ENCODE measurements around the gene FOSL1. TPM values are rescaled to one million over a fixed set of nuclear protein-coding genes. Genes with fewer than 3 reads are reported as not detected.

Gene FOSL1
- total and polyA plus RNA-seq, 2 donors (not counting 1 experiment from before 2014, with no cell fraction given): 2.3 TPM; not detected in 1

DNA sequence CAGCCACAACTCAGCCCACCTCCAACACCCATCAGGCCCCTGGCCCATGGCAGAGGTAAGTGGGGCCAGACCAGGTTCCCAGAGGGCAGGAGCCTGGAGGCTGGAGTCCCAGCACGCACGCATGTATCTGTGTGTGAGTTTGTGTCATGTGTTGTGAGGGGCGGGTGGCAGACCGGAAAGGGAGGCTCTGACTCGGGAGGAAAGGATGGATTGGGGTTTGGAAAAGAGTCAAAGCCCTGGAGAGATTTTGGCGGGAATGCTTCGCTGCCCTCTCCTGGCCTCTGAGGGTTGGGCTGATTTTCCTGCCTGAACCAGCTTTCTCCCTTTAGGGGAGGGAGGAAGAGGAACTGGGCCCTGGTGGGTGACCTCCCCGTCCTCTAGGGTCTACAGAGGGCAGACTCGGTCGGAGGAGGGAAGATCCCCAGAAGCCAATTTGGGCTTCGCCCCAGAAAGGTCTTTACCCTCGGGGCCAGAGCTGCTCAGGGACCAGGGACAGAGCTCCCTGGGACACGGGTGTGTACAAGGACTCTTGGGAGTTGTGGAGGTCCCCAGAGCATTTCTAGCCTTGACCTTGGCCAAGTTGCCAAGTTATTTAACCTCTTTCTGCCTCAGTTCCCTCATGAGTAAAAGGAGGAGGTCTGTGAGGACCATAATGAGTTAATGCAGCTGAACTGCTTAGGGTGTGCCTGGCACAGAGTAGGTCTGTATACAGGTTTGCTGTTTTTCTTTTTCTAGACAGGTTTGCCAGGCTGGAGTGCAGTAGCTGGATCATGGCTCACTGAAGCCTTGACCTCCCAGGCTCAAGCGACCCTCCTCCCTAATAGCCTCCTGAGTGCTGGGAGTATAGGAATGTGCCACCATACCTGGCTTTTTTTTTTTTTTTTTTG lies 11.7 kb upstream of the FOSL1 start:
- H3K9me3 Mint-ChIP-seq (ENCODE audit: insufficient read depth): no peaks in the 10 kb centered on the region
- H3K79me2 ChIP-seq (ENCODE audit: control insufficient read depth, insufficient read depth, low read length): peaks cover 13% of the 10 kb centered on the region
- ChIA-PET POLR2A (interaction anchor here (0.8 kb wide), 1 partner anchor 24 kb away, joined by 5 read pairs; the partner anchor contains the start of gene FIBP), CTCF (interaction anchor here (2.2 kb wide), 1 partner anchor 28 kb away, joined by 6 read pairs; no protein-coding TSS in a partner anchor)
- TF ChIP-seq EZH2 (IDR thresholded peaks at IDR 0.05; ENCODE audit: borderline replicate concordance, insufficient read depth, low read depth, low read length, poor library complexity, severe bottlenecking): no peak
- TF ChIP-seq, protein P1, sequence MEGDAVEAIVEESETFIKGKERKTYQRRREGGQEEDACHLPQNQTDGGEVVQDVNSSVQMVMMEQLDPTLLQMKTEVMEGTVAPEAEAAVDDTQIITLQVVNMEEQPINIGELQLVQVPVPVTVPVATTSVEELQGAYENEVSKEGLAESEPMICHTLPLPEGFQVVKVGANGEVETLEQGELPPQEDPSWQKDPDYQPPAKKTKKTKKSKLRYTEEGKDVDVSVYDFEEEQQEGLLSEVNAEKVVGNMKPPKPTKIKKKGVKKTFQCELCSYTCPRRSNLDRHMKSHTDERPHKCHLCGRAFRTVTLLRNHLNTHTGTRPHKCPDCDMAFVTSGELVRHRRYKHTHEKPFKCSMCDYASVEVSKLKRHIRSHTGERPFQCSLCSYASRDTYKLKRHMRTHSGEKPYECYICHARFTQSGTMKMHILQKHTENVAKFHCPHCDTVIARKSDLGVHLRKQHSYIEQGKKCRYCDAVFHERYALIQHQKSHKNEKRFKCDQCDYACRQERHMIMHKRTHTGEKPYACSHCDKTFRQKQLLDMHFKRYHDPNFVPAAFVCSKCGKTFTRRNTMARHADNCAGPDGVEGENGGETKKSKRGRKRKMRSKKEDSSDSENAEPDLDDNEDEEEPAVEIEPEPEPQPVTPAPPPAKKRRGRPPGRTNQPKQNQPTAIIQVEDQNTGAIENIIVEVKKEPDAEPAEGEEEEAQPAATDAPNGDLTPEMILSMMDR (IDR thresholded peaks at IDR 0.05): no peak
- no peak overlapping the region for H3K4me2 ChIP-seq (replicated peaks; ENCODE audit: low read depth, low read length, poor library complexity, severe bottlenecking)
- H3K9me3 ChIP-seq (ENCODE audit: control extremely low read depth in 1 of 3, control insufficient read depth in 2 of 3, insufficient read depth in 1 of 3, low read length in 2 of 3): no peaks in the 10 kb centered on the region
- peaks cover 29% of the 10 kb centered on the region for H3K27me3 Mint-ChIP-seq
- peaks cover 26% of the 10 kb centered on the region for H3K4me1 Mint-ChIP-seq
- H3K9ac ChIP-seq (ENCODE audit: low read length): no peak overlapping the region
- WGBS (ENCODE audit: insufficient coverage): 26% methylated on average over 10 of the region's 14 CpGs
- H3K4me3 ChIP-seq (ENCODE audit: control extremely low read depth in 1 of 5, extremely low read depth in 1 of 5, insufficient read depth in 1 of 5, low read depth in 2 of 5, low read length in 4 of 5): no peak overlapping the region
- no peaks in the 10 kb centered on the region for H4K20me1 ChIP-seq (ENCODE audit: control insufficient read depth, insufficient read depth, low read length, poor library complexity, severe bottlenecking)
- H3K27ac ChIP-seq (ENCODE audit: low read length in 2 of 2): no peak overlapping the region
- no peaks in the 10 kb centered on the region for H3K36me3 ChIP-seq (replicated peaks in 1 of 2; ENCODE audit: control extremely low read depth in 1 of 2, control insufficient read depth in 1 of 2, extremely low read depth in 1 of 2, insufficient read depth in 2 of 2, low read length in 1 of 2)
- ATAC-seq (ENCODE audit: low read depth): no peak
- H3K27me3 ChIP-seq (replicated peaks in 1 of 4; ENCODE audit: control extremely low read depth in 1 of 4, control insufficient read depth in 3 of 4, insufficient read depth in 4 of 4, low read length in 3 of 4): peaks cover 0 to 29% (median 7%) of the 10 kb centered on the region in 4 experiments
- H3K27ac Mint-ChIP-seq: no peak overlapping the region
- intact Hi-C loops (cut with micrococcal nuclease): no loop called here
- no peak overlapping the region for H2AFZ ChIP-seq (ENCODE audit: insufficient read depth, low read depth, low read length, poor library complexity, severe bottlenecking)
- H3K4me1 ChIP-seq (ENCODE audit: control insufficient read depth in 2 of 2, insufficient read depth in 2 of 2, low read length in 2 of 2): peaks cover 0 to 26% of the 10 kb centered on the region in 2 donors
- no peak overlapping the region for H3K4me3 Mint-ChIP-seq
- no peak for DNase-seq

DNA sequence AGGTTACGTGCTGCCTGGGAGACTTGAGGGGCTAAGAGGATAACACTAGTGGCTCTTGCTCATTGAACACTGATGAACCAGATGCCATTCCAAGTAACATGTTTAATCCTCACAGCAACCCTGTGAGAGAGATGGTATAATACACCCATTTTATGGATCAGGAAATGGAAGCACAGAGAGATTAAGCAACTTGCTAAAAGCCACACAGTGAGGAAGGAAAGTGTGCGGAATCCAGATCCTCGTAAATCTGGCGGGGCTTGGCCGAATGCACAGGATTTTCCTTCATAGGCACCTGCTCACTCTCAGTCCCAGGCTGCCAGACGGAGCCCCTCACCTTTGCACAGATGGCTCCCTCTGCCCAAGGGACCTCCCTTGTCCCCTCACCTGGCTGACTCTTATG lies 7.7 kb upstream of the FOSL1 start:
- Histone ChIP-seq H3K9me3 (ENCODE audit: control extremely low read depth in 1 of 3, control insufficient read depth in 2 of 3, insufficient read depth in 1 of 3, low read length in 2 of 3) (no peaks in the 10 kb centered on the region), H2AFZ (ENCODE audit: insufficient read depth, low read depth, low read length, poor library complexity, severe bottlenecking) (no peak overlapping the region), H4K20me1 (ENCODE audit: control insufficient read depth, insufficient read depth, low read length, poor library complexity, severe bottlenecking) (no peaks in the 10 kb centered on the region), H3K4me3 (ENCODE audit: control extremely low read depth in 1 of 5, extremely low read depth in 1 of 5, insufficient read depth in 1 of 5, low read depth in 2 of 5, low read length in 4 of 5) (no peak overlapping the region), H3K9ac (ENCODE audit: low read length) (no peak overlapping the region), H3K27me3 (replicated peaks in 1 of 4; ENCODE audit: control extremely low read depth in 1 of 4, control insufficient read depth in 3 of 4, insufficient read depth in 4 of 4, low read length in 3 of 4) (peaks cover 0 to 35% (median 9%) of the 10 kb centered on the region in 4 experiments), H3K4me2 (replicated peaks; ENCODE audit: low read depth, low read length, poor library complexity, severe bottlenecking) (no peak overlapping the region), H3K79me2 (ENCODE audit: control insufficient read depth, insufficient read depth, low read length) (peaks cover 9% of the 10 kb centered on the region), H3K36me3 (replicated peaks in 1 of 2; ENCODE audit: control extremely low read depth in 1 of 2, control insufficient read depth in 1 of 2, extremely low read depth in 1 of 2, insufficient read depth in 2 of 2, low read length in 1 of 2) (no peaks in the 10 kb centered on the region), H3K27ac (ENCODE audit: low read length in 2 of 2) (no peak overlapping the region), H3K4me1 (ENCODE audit: control insufficient read depth in 2 of 2, insufficient read depth in 2 of 2, low read length in 2 of 2) (peaks cover 0 to 3% of the 10 kb centered on the region in 2 donors)
- no peak overlapping the region for H3K4me3 Mint-ChIP-seq
- 90% methylated on average over 5 of the region's 6 CpGs for WGBS (ENCODE audit: insufficient coverage)
- intact Hi-C loops (cut with micrococcal nuclease): no loop called here
- ATAC-seq (ENCODE audit: low read depth): no peak
- CTCF ChIA-PET: interaction anchor here (1.7 kb wide), 1 partner anchor 19 kb away, joined by 6 read pairs; the partner anchor contains the start of gene FIBP
- H3K27me3 Mint-ChIP-seq: peaks cover 41% of the 10 kb centered on the region
- no peak for DNase-seq
- TF ChIP-seq EZH2 (IDR thresholded peaks at IDR 0.05; ENCODE audit: borderline replicate concordance, insufficient read depth, low read depth, low read length, poor library complexity, severe bottlenecking): no peak
- TF ChIP-seq, protein P1 (IDR thresholded peaks at IDR 0.05): no peak
- no peak overlapping the region for H3K27ac Mint-ChIP-seq
- no peaks in the 10 kb centered on the region for H3K9me3 Mint-ChIP-seq (ENCODE audit: insufficient read depth)
- H3K4me1 Mint-ChIP-seq: peaks cover 5% of the 10 kb centered on the region
- POLR2A ChIA-PET: no interaction called here
